ENCODE data around the gene C12orf43.
A peak's percentile ranks its signal among the peaks of the same experiment; 100 is the strongest.

C12orf43 gene

GRCh38 chr12:120979862-120980696 lies 36.2 kb downstream of the C12orf43 start:
- no peak overlapping the region for H3K9ac ChIP-seq (ENCODE audit: insufficient read length, low read depth)
- H3K27me3 ChIP-seq (ENCODE audit: insufficient read depth, insufficient read length), result no peaks in the 10 kb centered on the region
- no peak overlapping the region for H3K4me3 ChIP-seq (ENCODE audit: insufficient read length, low read depth)
- no peaks in the 10 kb centered on the region for H3K36me3 ChIP-seq (ENCODE audit: insufficient read depth, insufficient read length, low read length)
- H3K9me3 ChIP-seq (ENCODE audit: insufficient read depth, low read length), result no peaks in the 10 kb centered on the region
- no peaks in the 10 kb centered on the region for H3K4me1 ChIP-seq (ENCODE audit: insufficient read depth, insufficient read length)
- DNase-seq (ENCODE audit: low read depth, low spot score), result no peak
- no peak for TF ChIP-seq YY1 (IDR thresholded peaks at IDR 0.05; ENCODE audit: insufficient read depth, insufficient read length)
- TF ChIP-seq ZNF274 (IDR thresholded peaks at IDR 0.05; ENCODE audit: low read depth, low read length), result no peak
- no peak for TF ChIP-seq SUZ12 (IDR thresholded peaks at IDR 0.05; ENCODE audit: extremely low read depth, insufficient read depth, insufficient read length)

- no peak for DNase-seq (ENCODE audit: low read depth, low spot score)
- H3K27me3 ChIP-seq (ENCODE audit: insufficient read depth, insufficient read length), result no peaks in the 10 kb centered on the region
- no peaks in the 10 kb centered on the region for H3K9me3 ChIP-seq (ENCODE audit: insufficient read depth, low read length)
- TF ChIP-seq ZNF274 (IDR thresholded peaks at IDR 0.05; ENCODE audit: low read depth, low read length) (no peak), SUZ12 (IDR thresholded peaks at IDR 0.05; ENCODE audit: extremely low read depth, insufficient read depth, insufficient read length) (no peak), YY1 (IDR thresholded peaks at IDR 0.05; ENCODE audit: insufficient read depth, insufficient read length) (no peak)
- H3K4me3 ChIP-seq (ENCODE audit: insufficient read length, low read depth), result no peak overlapping the region
- no peaks in the 10 kb centered on the region for H3K4me1 ChIP-seq (ENCODE audit: insufficient read depth, insufficient read length)
- H3K36me3 ChIP-seq (ENCODE audit: insufficient read depth, insufficient read length, low read length), result no peaks in the 10 kb centered on the region
- H3K9ac ChIP-seq (ENCODE audit: insufficient read length, low read depth), result no peak overlapping the region
These were observed 36.9 kb downstream of the C12orf43 start for GRCh38 chr12:120979220-120979861.

GRCh38 chr12:120978296-120979219 lies 37.7 kb downstream of the C12orf43 start, which contains the start of gene HNF1A:
Gene HNF1A, plus strand, starts transcription at chr12:120978543. Its CDS starts 226 bp downstream, at chr12:120978769.
- no peak for TF ChIP-seq YY1 (IDR thresholded peaks at IDR 0.05; ENCODE audit: insufficient read depth, insufficient read length)
- TF ChIP-seq SUZ12 (IDR thresholded peaks at IDR 0.05; ENCODE audit: extremely low read depth, insufficient read depth, insufficient read length), result no peak
- no peak for TF ChIP-seq ZNF274 (IDR thresholded peaks at IDR 0.05; ENCODE audit: low read depth, low read length)
- H3K4me1 ChIP-seq (ENCODE audit: insufficient read depth, insufficient read length), result no peaks in the 10 kb centered on the region
- H3K4me3 ChIP-seq (ENCODE audit: insufficient read length, low read depth), result no peak within 1 kb of the TSS
- no peaks in the 10 kb centered on the region for H3K36me3 ChIP-seq (ENCODE audit: insufficient read depth, insufficient read length, low read length)
- no peaks in the 10 kb centered on the region for H3K9me3 ChIP-seq (ENCODE audit: insufficient read depth, low read length)
- H3K27me3 ChIP-seq (ENCODE audit: insufficient read depth, insufficient read length), result no peaks in the 10 kb centered on the region
- H3K9ac ChIP-seq (ENCODE audit: insufficient read length, low read depth), result peak within 1 kb of the TSS; percentile 8
- no peak for DNase-seq (ENCODE audit: low read depth, low spot score)

- Histone ChIP-seq H3K9ac (ENCODE audit: insufficient read length, low read depth) (no peak overlapping the region), H3K4me1 (ENCODE audit: insufficient read depth, insufficient read length) (peaks cover 3% of the 10 kb centered on the region), H3K9me3 (ENCODE audit: insufficient read depth, low read length) (no peaks in the 10 kb centered on the region), H3K36me3 (ENCODE audit: insufficient read depth, insufficient read length, low read length) (no peaks in the 10 kb centered on the region), H3K4me3 (ENCODE audit: insufficient read length, low read depth) (no peak overlapping the region), H3K27me3 (ENCODE audit: insufficient read depth, insufficient read length) (no peaks in the 10 kb centered on the region)
- no peak for TF ChIP-seq YY1 (IDR thresholded peaks at IDR 0.05; ENCODE audit: insufficient read depth, insufficient read length)
- no peak for TF ChIP-seq ZNF274 (IDR thresholded peaks at IDR 0.05; ENCODE audit: low read depth, low read length)
- no peak for TF ChIP-seq SUZ12 (IDR thresholded peaks at IDR 0.05; ENCODE audit: extremely low read depth, insufficient read depth, insufficient read length)
- no peak for DNase-seq (ENCODE audit: low read depth, low spot score)
These were observed 38.6 kb downstream of the C12orf43 start for GRCh38 chr12:120977531-120978295.

GRCh38 chr12:120972870-120973543 lies 43.3 kb downstream of the C12orf43 start:
- no peak overlapping the region for H3K4me3 ChIP-seq (ENCODE audit: insufficient read length, low read depth)
- H3K36me3 ChIP-seq (ENCODE audit: insufficient read depth, insufficient read length, low read length), result no peaks in the 10 kb centered on the region

More at GRCh38 chr12:120972870-120973543, 43.3 kb downstream of the C12orf43 start:
- Histone ChIP-seq H3K9me3 (ENCODE audit: insufficient read depth, low read length) (no peaks in the 10 kb centered on the region), H3K27me3 (ENCODE audit: insufficient read depth, insufficient read length) (no peaks in the 10 kb centered on the region), H3K4me1 (ENCODE audit: insufficient read depth, insufficient read length) (peaks cover 6% of the 10 kb centered on the region), H3K9ac (ENCODE audit: insufficient read length, low read depth) (peak overlapping the region; percentile 8)
- TF ChIP-seq YY1 (IDR thresholded peaks at IDR 0.05; ENCODE audit: insufficient read depth, insufficient read length) (no peak), SUZ12 (IDR thresholded peaks at IDR 0.05; ENCODE audit: extremely low read depth, insufficient read depth, insufficient read length) (no peak), ZNF274 (IDR thresholded peaks at IDR 0.05; ENCODE audit: low read depth, low read length) (no peak)
- DNase-seq (ENCODE audit: low read depth, low spot score), result peak; percentile 98

Measured in NT2/D1 (cell line).